Keratinocyte (primary cell): ENCODE results near the gene ELOVL6. TPM values are rescaled to one million over a fixed set of nuclear protein-coding genes. Genes with fewer than 3 reads are reported as not detected.

ENCODE experiments used
- DNase-seq: peaks from one replicate; pipeline ENCODE4 v3.0.0-alpha.2; 2011; ENCODE audit warnings: low read depth, missing footprints, low spot score
- FAIRE-seq: peaks from 2 replicates; lab custom pipeline; 2011; peaks lifted over from hg19 to GRCh38; lab: Jason Lieb, UNC
- H2AFZ ChIP-seq: 2 replicates; pipeline ENCODE4 v1.6.0; 2012; ENCODE audit warnings: low read length, control low read depth, inconsistent platforms; ENCODE audit not compliant: control insufficient read depth
- H3K27ac ChIP-seq: 2 replicates; pipeline ENCODE4 v1.5.1; 2011; ENCODE audit warnings: low read length; ENCODE audit not compliant: control insufficient read depth, insufficient read depth
- H3K27me3 ChIP-seq: 3 replicates; pipeline ENCODE4 v1.6.0; 2011; ENCODE audit warnings: low read length; ENCODE audit not compliant: control insufficient read depth, insufficient read depth; ENCODE audit errors: extremely low read depth
- H3K36me3 ChIP-seq, 2 experiments: 2 replicates in 1 of 2; 3 replicates in 1 of 2; pipeline ENCODE4 v1.5.1; 2011; ENCODE audit warnings: low read length in 2 of 2, mild to moderate bottlenecking in 1 of 2; ENCODE audit not compliant: control insufficient read depth in 2 of 2, insufficient read depth in 2 of 2; ENCODE audit errors: extremely low read depth in 1 of 2
- H3K4me1 ChIP-seq: 3 replicates; pipeline ENCODE4 v1.5.1; 2011; ENCODE audit warnings: low read length; ENCODE audit not compliant: control insufficient read depth, insufficient read depth; ENCODE audit errors: extremely low read depth
- H3K4me2 ChIP-seq: 3 replicates; pipeline ENCODE4 v1.6.0; 2011; ENCODE audit warnings: low read depth, low read length; ENCODE audit not compliant: control insufficient read depth, insufficient read depth; ENCODE audit errors: extremely low read depth
- H3K4me3 ChIP-seq, 3 experiments: fragments of 200-600 bp in 1 of 3; sonication (generic) in 1 of 3; 2 replicates in 2 of 3; 3 replicates in 1 of 3; pipeline ENCODE4 v1.5.1; 2011 to 2016; ENCODE audit warnings: low read length in 3 of 3, mild to moderate bottlenecking in 3 of 3, control low read depth in 2 of 3, inconsistent platforms in 1 of 3, low read depth in 1 of 3, mixed read lengths in 1 of 3, mixed run types in 1 of 3, moderate library complexity in 1 of 3; ENCODE audit not compliant: control insufficient read depth in 2 of 3, insufficient read depth in 2 of 3; ENCODE audit errors: extremely low read depth in 1 of 3
- H3K79me2 ChIP-seq: 2 replicates; pipeline ENCODE4 v1.6.0; 2012; ENCODE audit warnings: low read length; ENCODE audit not compliant: control insufficient read depth, insufficient read depth
- H3K9ac ChIP-seq: 3 replicates; pipeline ENCODE4 v1.6.0; 2011; ENCODE audit warnings: low read length; ENCODE audit not compliant: control insufficient read depth, insufficient read depth; ENCODE audit errors: extremely low read depth
- H3K9me1 ChIP-seq: 3 replicates; pipeline ENCODE4 v1.6.0; 2011; ENCODE audit warnings: low read length; ENCODE audit not compliant: control insufficient read depth, insufficient read depth; ENCODE audit errors: extremely low read depth
- H3K9me3 ChIP-seq: 2 replicates; pipeline ENCODE4 v1.5.1; 2012; ENCODE audit warnings: low read depth, low read length; ENCODE audit not compliant: control insufficient read depth
- H4K20me1 ChIP-seq: 3 replicates; pipeline ENCODE4 v1.6.0; 2011; ENCODE audit warnings: low read length; ENCODE audit not compliant: control insufficient read depth, insufficient read depth; ENCODE audit errors: extremely low read depth
- CTCF ChIP-seq, 3 experiments: IDR thresholded peaks in 1 of 3; conservative IDR thresholded peaks in 1 of 3; optimal IDR thresholded peaks in 1 of 3; 2 replicates in 2 of 3; 3 replicates in 1 of 3; pipeline versions ENCODE3 to v1.5.1; 2011; ENCODE audit warnings: low read length in 3 of 3, mild to moderate bottlenecking in 3 of 3, moderate library complexity in 2 of 3, control low read depth in 1 of 3, inconsistent platforms in 1 of 3; ENCODE audit not compliant: insufficient read depth in 2 of 3; ENCODE audit errors: extremely low read depth in 1 of 3
- EZH2 ChIP-seq: IDR thresholded peaks from one replicate; pipeline ENCODE4 v1.6.1; 2012; ENCODE audit warnings: inconsistent platforms, mild to moderate bottlenecking, low read length, moderate library complexity
- dilution Hi-C: fragments of 300-500 bp; cut with MboI; formaldehyde crosslinking; loops from one replicate; pipeline ENCODE4 v1.7.0; 2020; ENCODE audit warnings: low sequenced_read_pairs; ENCODE audit not compliant: extremely low pct_ligation_motif_present
- polyA plus RNA-seq, 5 experiments: library from polyadenylated mRNA; depleted of rRNA in 3 of 5; stranded (reverse) in 3 of 5; stranded (forward) in 1 of 5; unstranded in 1 of 5; fragments of >200 nt; gene quantifications; 1 replicate in 1 of 5; 2 replicates in 3 of 5; 3 replicates in 1 of 5; pipeline versions ENCODE4 v1.2.1 to v1.2.3, GENCODE V29; 2011 to 2012; ENCODE audit warnings: missing spikeins in 2 of 5, low read depth in 1 of 5, low replicate concordance in 1 of 5

The ELOVL6 gene
- polyA plus RNA-seq, 1 donor (not counting 4 experiments of a cell fraction or from before 2014, with no cell fraction given) = 65.9 TPM

GRCh38 chr4:110008540-110008939 lies 189.9 kb downstream of the ELOVL6 start:
- no peak overlapping the region for H2AFZ ChIP-seq
- H3K27me3 ChIP-seq = no peaks in the 10 kb centered on the region
- no peaks in the 10 kb centered on the region for H4K20me1 ChIP-seq
- TF ChIP-seq EZH2 = no peak
- TF ChIP-seq CTCF (optimal IDR thresholded peaks at IDR 0.05 in 1 of 3, IDR thresholded peaks at IDR 0.05 in 1 of 3, conservative IDR thresholded peaks at IDR 0.05 in 1 of 3; ENCODE audit: extremely low read depth in 1 of 3, insufficient read depth in 2 of 3, low read length in 3 of 3) = no peak
- no peak for DNase-seq
- dilution Hi-C loops = no loop called here
- H3K9me3 ChIP-seq = no peaks in the 10 kb centered on the region
- no peak for FAIRE-seq
- H3K4me2 ChIP-seq = no peak overlapping the region
- peaks cover 4% of the 10 kb centered on the region for H3K4me1 ChIP-seq
- no peaks in the 10 kb centered on the region for H3K9me1 ChIP-seq
- no peak overlapping the region for H3K27ac ChIP-seq
- no peak overlapping the region for H3K4me3 ChIP-seq
- no peaks in the 10 kb centered on the region for H3K79me2 ChIP-seq
- no peaks in the 10 kb centered on the region for H3K36me3 ChIP-seq
- H3K9ac ChIP-seq = no peak overlapping the region

GRCh38 chr4:110007217-110007616 lies 191.2 kb downstream of the ELOVL6 start:
- no peaks in the 10 kb centered on the region for H4K20me1 ChIP-seq
- H3K36me3 ChIP-seq = no peaks in the 10 kb centered on the region
- H3K27ac ChIP-seq = no peak overlapping the region
- H3K9me1 ChIP-seq = no peaks in the 10 kb centered on the region
- peaks cover 4% of the 10 kb centered on the region for H3K4me1 ChIP-seq
- no peak overlapping the region for H3K4me3 ChIP-seq
- DNase-seq (no peak), FAIRE-seq (no peak)
- no peaks in the 10 kb centered on the region for H3K9me3 ChIP-seq
- no peaks in the 10 kb centered on the region for H3K27me3 ChIP-seq
- TF ChIP-seq EZH2 (no peak), CTCF (optimal IDR thresholded peaks at IDR 0.05 in 1 of 3, IDR thresholded peaks at IDR 0.05 in 1 of 3, conservative IDR thresholded peaks at IDR 0.05 in 1 of 3; ENCODE audit: extremely low read depth in 1 of 3, insufficient read depth in 2 of 3, low read length in 3 of 3) (no peak)
- H3K4me2 ChIP-seq = no peak overlapping the region
- dilution Hi-C loops = no loop called here
- H2AFZ ChIP-seq = no peak overlapping the region
- H3K79me2 ChIP-seq = no peaks in the 10 kb centered on the region
- H3K9ac ChIP-seq = no peak overlapping the region
